ENCODE measurements around the gene HOXA7. TPM values are rescaled to one million over a fixed set of nuclear protein-coding genes. Genes with fewer than 3 reads are reported as not detected.

The HOXA7 gene
- total and polyA plus RNA-seq, 10 of the 15 experiments (the other 5 are each of a cell fraction or from before 2014, with no cell fraction given), result not detected

DNA sequence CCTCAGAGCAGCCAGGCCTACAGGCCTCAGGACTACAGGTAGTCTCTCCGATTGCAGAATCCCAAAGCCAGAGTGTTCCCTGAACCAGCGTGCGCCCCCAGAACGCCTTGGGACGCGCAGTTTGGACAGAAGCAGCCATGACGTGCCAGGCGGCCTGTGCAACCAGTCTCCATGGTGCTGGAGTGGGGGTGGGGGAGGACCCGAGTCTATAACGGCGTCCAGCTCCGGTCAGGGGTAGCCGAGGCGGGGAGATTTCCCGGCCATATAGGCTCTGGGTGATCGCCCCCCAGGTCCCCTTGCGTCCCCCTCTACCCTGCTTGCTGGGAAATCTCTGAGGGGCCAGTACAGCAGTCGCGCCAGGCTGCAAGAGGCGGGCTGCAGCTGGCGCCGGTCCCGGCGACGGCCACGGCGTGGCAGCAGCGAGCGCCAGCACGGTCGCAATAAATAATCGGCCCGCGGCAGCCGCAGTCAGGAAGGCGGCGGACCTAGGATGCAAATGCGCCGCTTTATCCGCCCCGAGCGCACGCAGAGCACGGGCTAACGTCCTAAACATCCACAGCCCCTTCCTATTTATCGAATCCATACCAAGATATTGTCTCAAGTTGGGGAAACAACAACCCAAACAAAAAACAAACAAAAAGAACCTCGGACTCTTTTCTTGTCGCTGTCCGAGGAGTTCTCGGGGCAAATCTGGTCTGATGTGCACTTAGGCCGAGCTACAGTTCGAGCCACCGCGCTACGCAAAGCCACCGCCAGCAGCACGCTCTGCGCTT lies 5.7 kb downstream of the HOXA7 start (continued):
- TF ChIP-seq, protein P1, sequence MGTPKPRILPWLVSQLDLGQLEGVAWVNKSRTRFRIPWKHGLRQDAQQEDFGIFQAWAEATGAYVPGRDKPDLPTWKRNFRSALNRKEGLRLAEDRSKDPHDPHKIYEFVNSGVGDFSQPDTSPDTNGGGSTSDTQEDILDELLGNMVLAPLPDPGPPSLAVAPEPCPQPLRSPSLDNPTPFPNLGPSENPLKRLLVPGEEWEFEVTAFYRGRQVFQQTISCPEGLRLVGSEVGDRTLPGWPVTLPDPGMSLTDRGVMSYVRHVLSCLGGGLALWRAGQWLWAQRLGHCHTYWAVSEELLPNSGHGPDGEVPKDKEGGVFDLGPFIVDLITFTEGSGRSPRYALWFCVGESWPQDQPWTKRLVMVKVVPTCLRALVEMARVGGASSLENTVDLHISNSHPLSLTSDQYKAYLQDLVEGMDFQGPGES (IDR thresholded peaks at IDR 0.05), result no peak
- no peak for TF ChIP-seq RFX5 (IDR thresholded peaks at IDR 0.05; ENCODE audit: low read depth, low read length)
- TF ChIP-seq, protein P2, sequence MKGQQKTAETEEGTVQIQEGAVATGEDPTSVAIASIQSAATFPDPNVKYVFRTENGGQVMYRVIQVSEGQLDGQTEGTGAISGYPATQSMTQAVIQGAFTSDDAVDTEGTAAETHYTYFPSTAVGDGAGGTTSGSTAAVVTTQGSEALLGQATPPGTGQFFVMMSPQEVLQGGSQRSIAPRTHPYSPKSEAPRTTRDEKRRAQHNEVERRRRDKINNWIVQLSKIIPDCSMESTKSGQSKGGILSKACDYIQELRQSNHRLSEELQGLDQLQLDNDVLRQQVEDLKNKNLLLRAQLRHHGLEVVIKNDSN (IDR thresholded peaks at IDR 0.05; ENCODE audit: borderline replicate concordance, extremely low read length, insufficient read depth, low read depth, low read length), result no peak
- TF ChIP-seq, protein P3, sequence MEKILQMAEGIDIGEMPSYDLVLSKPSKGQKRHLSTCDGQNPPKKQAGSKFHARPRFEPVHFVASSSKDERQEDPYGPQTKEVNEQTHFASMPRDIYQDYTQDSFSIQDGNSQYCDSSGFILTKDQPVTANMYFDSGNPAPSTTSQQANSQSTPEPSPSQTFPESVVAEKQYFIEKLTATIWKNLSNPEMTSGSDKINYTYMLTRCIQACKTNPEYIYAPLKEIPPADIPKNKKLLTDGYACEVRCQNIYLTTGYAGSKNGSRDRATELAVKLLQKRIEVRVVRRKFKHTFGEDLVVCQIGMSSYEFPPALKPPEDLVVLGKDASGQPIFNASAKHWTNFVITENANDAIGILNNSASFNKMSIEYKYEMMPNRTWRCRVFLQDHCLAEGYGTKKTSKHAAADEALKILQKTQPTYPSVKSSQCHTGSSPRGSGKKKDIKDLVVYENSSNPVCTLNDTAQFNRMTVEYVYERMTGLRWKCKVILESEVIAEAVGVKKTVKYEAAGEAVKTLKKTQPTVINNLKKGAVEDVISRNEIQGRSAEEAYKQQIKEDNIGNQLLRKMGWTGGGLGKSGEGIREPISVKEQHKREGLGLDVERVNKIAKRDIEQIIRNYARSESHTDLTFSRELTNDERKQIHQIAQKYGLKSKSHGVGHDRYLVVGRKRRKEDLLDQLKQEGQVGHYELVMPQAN (conservative IDR thresholded peaks at IDR 0.05), result no peak
- TF ChIP-seq GABPA (IDR thresholded peaks at IDR 0.05; ENCODE audit: low read depth), result no peak
- no peak for TF ChIP-seq BCL11A (IDR thresholded peaks at IDR 0.05; ENCODE audit: low read depth, low read length)
- TF ChIP-seq TARDBP (IDR thresholded peaks at IDR 0.05; ENCODE audit: borderline replicate concordance), result no peak
- TF ChIP-seq, protein P4, sequence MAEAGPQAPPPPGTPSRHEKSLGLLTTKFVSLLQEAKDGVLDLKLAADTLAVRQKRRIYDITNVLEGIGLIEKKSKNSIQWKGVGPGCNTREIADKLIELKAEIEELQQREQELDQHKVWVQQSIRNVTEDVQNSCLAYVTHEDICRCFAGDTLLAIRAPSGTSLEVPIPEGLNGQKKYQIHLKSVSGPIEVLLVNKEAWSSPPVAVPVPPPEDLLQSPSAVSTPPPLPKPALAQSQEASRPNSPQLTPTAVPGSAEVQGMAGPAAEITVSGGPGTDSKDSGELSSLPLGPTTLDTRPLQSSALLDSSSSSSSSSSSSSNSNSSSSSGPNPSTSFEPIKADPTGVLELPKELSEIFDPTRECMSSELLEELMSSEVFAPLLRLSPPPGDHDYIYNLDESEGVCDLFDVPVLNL (IDR thresholded peaks at IDR 0.05; ENCODE audit: low read depth, low read length), result no peak
- TF ChIP-seq CBX5 (IDR thresholded peaks at IDR 0.05; ENCODE audit: low read depth), result no peak
- TF ChIP-seq, protein P5, sequence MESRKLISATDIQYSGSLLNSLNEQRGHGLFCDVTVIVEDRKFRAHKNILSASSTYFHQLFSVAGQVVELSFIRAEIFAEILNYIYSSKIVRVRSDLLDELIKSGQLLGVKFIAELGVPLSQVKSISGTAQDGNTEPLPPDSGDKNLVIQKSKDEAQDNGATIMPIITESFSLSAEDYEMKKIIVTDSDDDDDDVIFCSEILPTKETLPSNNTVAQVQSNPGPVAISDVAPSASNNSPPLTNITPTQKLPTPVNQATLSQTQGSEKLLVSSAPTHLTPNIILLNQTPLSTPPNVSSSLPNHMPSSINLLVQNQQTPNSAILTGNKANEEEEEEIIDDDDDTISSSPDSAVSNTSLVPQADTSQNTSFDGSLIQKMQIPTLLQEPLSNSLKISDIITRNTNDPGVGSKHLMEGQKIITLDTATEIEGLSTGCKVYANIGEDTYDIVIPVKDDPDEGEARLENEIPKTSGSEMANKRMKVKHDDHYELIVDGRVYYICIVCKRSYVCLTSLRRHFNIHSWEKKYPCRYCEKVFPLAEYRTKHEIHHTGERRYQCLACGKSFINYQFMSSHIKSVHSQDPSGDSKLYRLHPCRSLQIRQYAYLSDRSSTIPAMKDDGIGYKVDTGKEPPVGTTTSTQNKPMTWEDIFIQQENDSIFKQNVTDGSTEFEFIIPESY (IDR thresholded peaks at IDR 0.05), result no peak
- peak; percentile 30; the same call in 1 of the 2 replicates for TF ChIP-seq RAD21 (IDR thresholded peaks at IDR 0.05; ENCODE audit: insufficient read depth, low read depth, low read length)
- TF ChIP-seq, protein P6, sequence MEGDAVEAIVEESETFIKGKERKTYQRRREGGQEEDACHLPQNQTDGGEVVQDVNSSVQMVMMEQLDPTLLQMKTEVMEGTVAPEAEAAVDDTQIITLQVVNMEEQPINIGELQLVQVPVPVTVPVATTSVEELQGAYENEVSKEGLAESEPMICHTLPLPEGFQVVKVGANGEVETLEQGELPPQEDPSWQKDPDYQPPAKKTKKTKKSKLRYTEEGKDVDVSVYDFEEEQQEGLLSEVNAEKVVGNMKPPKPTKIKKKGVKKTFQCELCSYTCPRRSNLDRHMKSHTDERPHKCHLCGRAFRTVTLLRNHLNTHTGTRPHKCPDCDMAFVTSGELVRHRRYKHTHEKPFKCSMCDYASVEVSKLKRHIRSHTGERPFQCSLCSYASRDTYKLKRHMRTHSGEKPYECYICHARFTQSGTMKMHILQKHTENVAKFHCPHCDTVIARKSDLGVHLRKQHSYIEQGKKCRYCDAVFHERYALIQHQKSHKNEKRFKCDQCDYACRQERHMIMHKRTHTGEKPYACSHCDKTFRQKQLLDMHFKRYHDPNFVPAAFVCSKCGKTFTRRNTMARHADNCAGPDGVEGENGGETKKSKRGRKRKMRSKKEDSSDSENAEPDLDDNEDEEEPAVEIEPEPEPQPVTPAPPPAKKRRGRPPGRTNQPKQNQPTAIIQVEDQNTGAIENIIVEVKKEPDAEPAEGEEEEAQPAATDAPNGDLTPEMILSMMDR (IDR thresholded peaks at IDR 0.05 in 2 of 3, conservative IDR thresholded peaks at IDR 0.05 in 1 of 3; ENCODE audit: control insufficient read depth in 2 of 3, extremely low read depth in 1 of 3, insufficient read depth in 1 of 3, low read depth in 3 of 3, low read length in 3 of 3), result peak; percentile 70 to 84 (median 74)
- TF ChIP-seq ETV6 (conservative IDR thresholded peaks at IDR 0.05 in 1 of 2, IDR thresholded peaks at IDR 0.05 in 1 of 2; ENCODE audit: borderline replicate concordance in 1 of 2, low read depth in 1 of 2), result no peak
- TF ChIP-seq, protein P7, sequence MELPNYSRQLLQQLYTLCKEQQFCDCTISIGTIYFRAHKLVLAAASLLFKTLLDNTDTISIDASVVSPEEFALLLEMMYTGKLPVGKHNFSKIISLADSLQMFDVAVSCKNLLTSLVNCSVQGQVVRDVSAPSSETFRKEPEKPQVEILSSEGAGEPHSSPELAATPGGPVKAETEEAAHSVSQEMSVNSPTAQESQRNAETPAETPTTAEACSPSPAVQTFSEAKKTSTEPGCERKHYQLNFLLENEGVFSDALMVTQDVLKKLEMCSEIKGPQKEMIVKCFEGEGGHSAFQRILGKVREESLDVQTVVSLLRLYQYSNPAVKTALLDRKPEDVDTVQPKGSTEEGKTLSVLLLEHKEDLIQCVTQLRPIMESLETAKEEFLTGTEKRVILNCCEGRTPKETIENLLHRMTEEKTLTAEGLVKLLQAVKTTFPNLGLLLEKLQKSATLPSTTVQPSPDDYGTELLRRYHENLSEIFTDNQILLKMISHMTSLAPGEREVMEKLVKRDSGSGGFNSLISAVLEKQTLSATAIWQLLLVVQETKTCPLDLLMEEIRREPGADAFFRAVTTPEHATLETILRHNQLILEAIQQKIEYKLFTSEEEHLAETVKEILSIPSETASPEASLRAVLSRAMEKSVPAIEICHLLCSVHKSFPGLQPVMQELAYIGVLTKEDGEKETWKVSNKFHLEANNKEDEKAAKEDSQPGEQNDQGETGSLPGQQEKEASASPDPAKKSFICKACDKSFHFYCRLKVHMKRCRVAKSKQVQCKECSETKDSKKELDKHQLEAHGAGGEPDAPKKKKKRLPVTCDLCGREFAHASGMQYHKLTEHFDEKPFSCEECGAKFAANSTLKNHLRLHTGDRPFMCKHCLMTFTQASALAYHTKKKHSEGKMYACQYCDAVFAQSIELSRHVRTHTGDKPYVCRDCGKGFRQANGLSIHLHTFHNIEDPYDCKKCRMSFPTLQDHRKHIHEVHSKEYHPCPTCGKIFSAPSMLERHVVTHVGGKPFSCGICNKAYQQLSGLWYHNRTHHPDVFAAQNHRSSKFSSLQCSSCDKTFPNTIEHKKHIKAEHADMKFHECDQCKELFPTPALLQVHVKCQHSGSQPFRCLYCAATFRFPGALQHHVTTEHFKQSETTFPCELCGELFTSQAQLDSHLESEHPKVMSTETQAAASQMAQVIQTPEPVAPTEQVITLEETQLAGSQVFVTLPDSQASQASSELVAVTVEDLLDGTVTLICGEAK (IDR thresholded peaks at IDR 0.05; ENCODE audit: borderline replicate concordance), result no peak
